ENCODE measurements around the gene EDIL3. TPM values are rescaled to one million over a fixed set of nuclear protein-coding genes. Genes with fewer than 3 reads are reported as not detected.

EDIL3 gene
- total and polyA plus RNA-seq, 2 donors (not counting 3 experiments of a cell fraction or from before 2014, with no cell fraction given), result 9.1 to 28.8 TPM

GRCh38 chr5:84378961-84379360, 5.7 kb downstream of the EDIL3 start:
- Histone ChIP-seq H3K9ac (replicated peaks; ENCODE audit: extremely low read depth, insufficient read depth, low read length) (no peak overlapping the region), H3K9me3 (replicated peaks; ENCODE audit: control insufficient read depth, insufficient read depth, low read length) (no peaks in the 10 kb centered on the region), H2AFZ (ENCODE audit: low read depth, low read length) (no peak overlapping the region), H3K9me1 (replicated peaks; ENCODE audit: control insufficient read depth, extremely low read depth, insufficient read depth, low read length) (no peaks in the 10 kb centered on the region), H3K4me2 (ENCODE audit: insufficient read depth, low read length) (no peak overlapping the region), H3K36me3 (ENCODE audit: control insufficient read depth in 2 of 2, extremely low read depth in 1 of 2, insufficient read depth in 2 of 2, low read length in 2 of 2) (no peaks in the 10 kb centered on the region), H4K20me1 (replicated peaks; ENCODE audit: control insufficient read depth, extremely low read depth, insufficient read depth, low read length) (no peaks in the 10 kb centered on the region), H3K79me2 (ENCODE audit: control insufficient read depth, insufficient read depth, low read length) (no peaks in the 10 kb centered on the region), H3K27ac (ENCODE audit: insufficient read depth, low read depth, low read length) (no peak overlapping the region), H3K4me1 (ENCODE audit: control insufficient read depth, extremely low read depth, insufficient read depth, low read length) (peaks cover 13% of the 10 kb centered on the region), H3K4me3 (replicated peaks in 1 of 3; ENCODE audit: insufficient read depth in 1 of 3, low read depth in 1 of 3, low read length in 3 of 3) (no peak overlapping the region), H3K27me3 (ENCODE audit: control insufficient read depth in 2 of 2, insufficient read depth in 2 of 2, low read length in 2 of 2) (no peaks in the 10 kb centered on the region)
- intact Hi-C loops (cut with micrococcal nuclease), result loop anchor here (1.0 kb wide), 2 partner anchors 657 to 661 kb away; no protein-coding TSS in a partner anchor
- DNase-seq (ENCODE audit: low read depth, low spot score), result no peak
- ChIA-PET POLR2A (no interaction called here), CTCF (interaction anchor here (0.8 to 3.1 kb wide), 12 partner anchors 9 to 661 kb away, joined by 3 to 21 read pairs (median 5); no protein-coding TSS in a partner anchor)
- TF ChIP-seq POLR2A (IDR thresholded peaks at IDR 0.05; ENCODE audit: low read depth, low read length) (no peak), CTCF (IDR thresholded peaks at IDR 0.05; ENCODE audit: extremely low read depth in 1 of 2, insufficient read depth in 1 of 2, low read depth in 1 of 2, low read length in 2 of 2) (no peak), FOS (IDR thresholded peaks at IDR 0.05; ENCODE audit: borderline replicate concordance, insufficient read depth, low read length) (no peak), EZH2 (IDR thresholded peaks at IDR 0.05; ENCODE audit: borderline replicate concordance, low read depth, low read length, severe bottlenecking) (no peak), MAX (IDR thresholded peaks at IDR 0.05; ENCODE audit: insufficient read depth, insufficient read length) (no peak), GATA2 (IDR thresholded peaks at IDR 0.05; ENCODE audit: insufficient read depth, insufficient read length, low read depth, low read length) (no peak), JUN (IDR thresholded peaks at IDR 0.05; ENCODE audit: borderline replicate concordance, insufficient read depth, insufficient read length, low read depth) (no peak), POLR2AphosphoS5 (IDR thresholded peaks at IDR 0.05; ENCODE audit: insufficient read depth, low read depth, low read length) (no peak), MYC (IDR thresholded peaks at IDR 0.05; ENCODE audit: low read depth, low read length) (no peak)
- no TSS peak for BruUV-seq (replicated peaks)
- dilution Hi-C loops (cut with MboI; ENCODE audit: extremely low pct_ligation_motif_present, low sequenced_read_pairs), result no loop called here
- FAIRE-seq, result no peak
